ENCODE data around the gene TLE4. TPM values are rescaled to one million over a fixed set of nuclear protein-coding genes. Genes with fewer than 3 reads are reported as not detected.

Gene TLE4
- total RNA-seq, 4 donors from 2014 or later: 30.5 to 66.2 (median 46.4) TPM

GRCh38 chr9:79664375-79664831, 92.6 kb downstream of the TLE4 start:
- Histone ChIP-seq H3K4me1 (peaks cover 3 to 63% (median 10%) of the 10 kb centered on the region in 3 donors), H3K27ac (no peak overlapping the region), H3K9me3 (no peaks in the 10 kb centered on the region), H3K27me3 (no peaks in the 10 kb centered on the region), H3K4me3 (no peak overlapping the region), H3K36me3 (no peaks in the 10 kb centered on the region)
- TF ChIP-seq CTCF (IDR thresholded peaks at IDR 0.05) (no peak), POLR2AphosphoS5 (IDR thresholded peaks at IDR 0.05) (no peak), EP300 (IDR thresholded peaks at IDR 0.05) (no peak), POLR2A (IDR thresholded peaks at IDR 0.05) (no peak)
- 58 to 63% methylated on average over 5 of the region's 5 CpGs for WGBS, 2 donors (ENCODE audit: low coverage in 1 of 2)
- no peak for ATAC-seq

GRCh38 chr9:79665369-79665768, 93.6 kb downstream of the TLE4 start:
- no peak overlapping the region for H3K4me3 ChIP-seq
- no peaks in the 10 kb centered on the region for H3K27me3 ChIP-seq
- no peaks in the 10 kb centered on the region for H3K36me3 ChIP-seq
- H3K4me1 ChIP-seq: peaks cover 3 to 65% (median 10%) of the 10 kb centered on the region in 3 donors
- no peaks in the 10 kb centered on the region for H3K9me3 ChIP-seq
- whole genome bisulfite sequencing, 2 donors (ENCODE audit: low coverage in 1 of 2): 65 to 68% methylated on average over 7 to 8 of the region's 8 CpGs
- TF ChIP-seq POLR2A (IDR thresholded peaks at IDR 0.05) (no peak), POLR2AphosphoS5 (IDR thresholded peaks at IDR 0.05) (no peak), EP300 (IDR thresholded peaks at IDR 0.05) (no peak), CTCF (IDR thresholded peaks at IDR 0.05) (no peak)
- H3K27ac ChIP-seq: no peak overlapping the region
- no peak for ATAC-seq

DNA sequence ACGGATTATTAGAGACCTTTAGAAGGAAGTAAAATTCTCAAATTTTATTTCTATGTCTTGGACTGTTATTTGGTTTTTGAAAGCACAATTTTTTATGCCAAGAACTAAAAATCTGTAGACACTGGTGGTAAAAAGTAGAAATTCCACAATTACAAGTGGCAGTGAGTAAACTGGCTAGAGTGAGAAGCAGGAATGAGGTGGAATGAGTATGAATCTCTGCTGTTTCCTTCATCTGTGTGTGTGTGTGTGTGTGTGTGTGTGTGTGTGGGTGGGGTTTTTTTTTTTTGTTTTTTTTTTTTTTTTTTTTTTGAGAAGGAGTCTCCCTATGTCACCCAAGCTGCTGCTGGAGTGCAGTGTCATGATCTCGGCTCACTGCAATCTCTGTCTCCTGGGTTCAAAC, 94.2 kb downstream of the TLE4 start:
- no peak overlapping the region for H3K4me3 ChIP-seq
- TF ChIP-seq POLR2A (IDR thresholded peaks at IDR 0.05): no peak
- no peak for TF ChIP-seq CTCF (IDR thresholded peaks at IDR 0.05)
- TF ChIP-seq EP300 (IDR thresholded peaks at IDR 0.05): no peak
- TF ChIP-seq POLR2AphosphoS5 (IDR thresholded peaks at IDR 0.05): no peak
- H3K36me3 ChIP-seq: no peaks in the 10 kb centered on the region
- no peak for ATAC-seq
- H3K27ac ChIP-seq: no peak overlapping the region
- H3K9me3 ChIP-seq: no peaks in the 10 kb centered on the region
- peaks cover 3 to 65% (median 10%) of the 10 kb centered on the region in 3 donors for H3K4me1 ChIP-seq
- 65 to 81% methylated on average over 1 to 2 of the region's 2 CpGs for WGBS, 2 donors (ENCODE audit: low coverage in 1 of 2)
- H3K27me3 ChIP-seq: no peaks in the 10 kb centered on the region

DNA sequence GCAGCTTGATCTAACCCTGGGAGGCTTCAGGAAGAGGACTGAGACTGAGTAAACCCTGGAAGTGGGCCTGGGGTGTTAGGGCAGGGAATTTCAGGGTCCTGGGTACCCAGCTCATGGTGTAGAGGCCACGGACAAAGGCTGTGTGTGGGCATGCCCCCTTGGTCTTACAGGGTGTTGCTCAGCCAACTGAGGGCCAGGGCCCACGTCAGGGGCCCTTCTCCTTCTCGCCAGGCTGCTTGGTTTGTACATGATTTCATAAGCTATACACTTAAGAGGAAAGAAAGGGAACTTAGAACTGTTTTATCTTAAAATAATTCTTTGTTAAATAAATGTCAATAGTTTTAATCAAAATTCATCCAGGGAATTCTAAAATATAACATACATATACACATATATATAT, 95.4 kb downstream of the TLE4 start:
- Histone ChIP-seq H3K36me3 (no peaks in the 10 kb centered on the region), H3K27me3 (no peaks in the 10 kb centered on the region), H3K9me3 (no peaks in the 10 kb centered on the region), H3K4me3 (no peak overlapping the region), H3K27ac (no peak overlapping the region), H3K4me1 (peaks cover 3 to 55% (median 9%) of the 10 kb centered on the region in 3 donors)
- ATAC-seq: no peak
- TF ChIP-seq POLR2A (IDR thresholded peaks at IDR 0.05): no peak
- TF ChIP-seq EP300 (IDR thresholded peaks at IDR 0.05): no peak
- no peak for TF ChIP-seq POLR2AphosphoS5 (IDR thresholded peaks at IDR 0.05)
- no peak for TF ChIP-seq CTCF (IDR thresholded peaks at IDR 0.05)
- 87% methylated on average over 3 of the region's 3 CpGs; no CpG with 5 or more reads in 1 of the 2 donors for WGBS, 2 donors (ENCODE audit: low coverage in 1 of 2)

DNA sequence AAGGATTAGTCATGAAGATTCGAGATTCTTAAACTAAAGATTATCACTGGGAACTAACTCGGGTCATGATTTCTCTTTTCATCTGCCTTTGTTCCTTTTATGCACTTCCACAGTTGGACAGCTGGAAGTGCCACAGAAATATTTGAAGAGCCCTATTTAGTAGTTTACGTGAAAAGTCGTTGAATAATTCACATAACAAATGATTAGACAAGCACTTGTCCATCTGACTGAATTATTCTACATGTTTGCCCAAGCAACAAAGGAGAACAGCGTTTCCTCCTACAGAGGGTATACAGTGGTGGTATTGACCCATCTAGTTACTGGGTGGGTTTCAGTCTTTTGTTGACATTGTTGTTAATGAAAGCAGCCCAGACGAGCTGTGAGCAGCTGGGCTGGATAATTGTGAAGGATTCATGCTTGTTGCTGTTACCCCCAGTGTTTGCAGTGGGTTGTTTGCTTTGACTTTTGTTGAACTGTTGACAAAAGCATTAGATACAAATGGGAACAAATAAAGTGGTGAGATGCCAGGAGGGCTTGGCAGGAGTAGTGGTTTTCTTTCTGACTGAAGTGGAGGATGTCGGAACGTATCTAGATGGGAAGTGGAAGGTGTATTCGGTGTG, 96.2 kb downstream of the TLE4 start:
- no peak for ATAC-seq
- Histone ChIP-seq H3K27ac (no peak overlapping the region), H3K4me1 (peaks cover under 1 to 47% (median 1%) of the 10 kb centered on the region in 3 donors), H3K27me3 (no peaks in the 10 kb centered on the region), H3K9me3 (no peaks in the 10 kb centered on the region), H3K36me3 (no peaks in the 10 kb centered on the region), H3K4me3 (no peak overlapping the region)
- WGBS, 2 donors (ENCODE audit: low coverage in 1 of 2): 78 to 89% methylated on average over 8 to 9 of the region's 9 CpGs
- TF ChIP-seq POLR2A (IDR thresholded peaks at IDR 0.05) (no peak), EP300 (IDR thresholded peaks at IDR 0.05) (no peak), CTCF (IDR thresholded peaks at IDR 0.05) (no peak), POLR2AphosphoS5 (IDR thresholded peaks at IDR 0.05) (no peak)
